ENCODE results near the gene ADIG. TPM values are rescaled to one million over a fixed set of nuclear protein-coding genes. Genes with fewer than 3 reads are reported as not detected.

The ADIG gene
- polyA plus RNA-seq, 4 donors, result not detected

- DNase-seq (ENCODE audit: low read depth in 4 of 4, low spot score in 3 of 4), result no peak
These were observed 19.1 kb downstream of the ADIG start for GRCh38 chr20:38600057-38600456.

GRCh38 chr20:38601216-38602184 is 20.5 kb downstream of the ADIG start, which contains the start of gene ARHGAP40:
Gene ARHGAP40 (plus strand): TSS chr20:38601809.
- peak in 1 of 4 donors; percentile 25 for DNase-seq (ENCODE audit: low read depth in 4 of 4, low spot score in 3 of 4)

- no peak for DNase-seq (ENCODE audit: low read depth in 4 of 4, low spot score in 3 of 4)
These were observed 21.2 kb downstream of the ADIG start for GRCh38 chr20:38602185-38602581.

GRCh38 chr20:38603286-38603685 is 22.3 kb downstream of the ADIG start:
- no peak for DNase-seq (ENCODE audit: low read depth in 4 of 4, low spot score in 3 of 4)

GRCh38 chr20:38604873-38605303 is 23.9 kb downstream of the ADIG start:
- no peak for DNase-seq (ENCODE audit: low read depth in 4 of 4, low spot score in 3 of 4)

GRCh38 chr20:38607351-38607750 is 26.4 kb downstream of the ADIG start:
- DNase-seq (ENCODE audit: low read depth in 4 of 4, low spot score in 3 of 4), result no peak

- no peak for DNase-seq (ENCODE audit: low read depth in 4 of 4, low spot score in 3 of 4)
These were observed 27.2 kb downstream of the ADIG start for GRCh38 chr20:38608188-38608587.

- no peak for DNase-seq (ENCODE audit: low read depth in 4 of 4, low spot score in 3 of 4)
These were observed 28.8 kb downstream of the ADIG start for GRCh38 chr20:38609815-38610214.

GRCh38 chr20:38610521-38610920 is 29.5 kb downstream of the ADIG start:
- no peak for DNase-seq (ENCODE audit: low read depth in 4 of 4, low spot score in 3 of 4)

GRCh38 chr20:38612751-38613515 is 31.9 kb downstream of the ADIG start:
- no peak for DNase-seq (ENCODE audit: low read depth in 4 of 4, low spot score in 3 of 4)

- no peak for DNase-seq (ENCODE audit: low read depth in 4 of 4, low spot score in 3 of 4)
These were observed 34.3 kb downstream of the ADIG start for GRCh38 chr20:38615283-38615682.

GRCh38 chr20:38616457-38616856 is 35.5 kb downstream of the ADIG start:
- no peak for DNase-seq (ENCODE audit: low read depth in 4 of 4, low spot score in 3 of 4)

- DNase-seq (ENCODE audit: low read depth in 4 of 4, low spot score in 3 of 4), result no peak
These were observed 36.2 kb downstream of the ADIG start for GRCh38 chr20:38617011-38617829.

- DNase-seq (ENCODE audit: low read depth in 4 of 4, low spot score in 3 of 4), result no peak
These were observed 36.8 kb downstream of the ADIG start for GRCh38 chr20:38617830-38618196.

- no peak for DNase-seq (ENCODE audit: low read depth in 4 of 4, low spot score in 3 of 4)
These were observed 39.4 kb downstream of the ADIG start for GRCh38 chr20:38620441-38620840.

- no peak for DNase-seq (ENCODE audit: low read depth in 4 of 4, low spot score in 3 of 4)
These were observed 42.1 kb downstream of the ADIG start for GRCh38 chr20:38623061-38623460.

GRCh38 chr20:38624084-38624483 is 43.1 kb downstream of the ADIG start:
- DNase-seq (ENCODE audit: low read depth in 4 of 4, low spot score in 3 of 4), result no peak

- DNase-seq (ENCODE audit: low read depth in 4 of 4, low spot score in 3 of 4), result no peak
These were observed 44.9 kb downstream of the ADIG start for GRCh38 chr20:38625896-38626295.

GRCh38 chr20:38626921-38627659 is 46.1 kb downstream of the ADIG start:
- no peak for DNase-seq (ENCODE audit: low read depth in 4 of 4, low spot score in 3 of 4)
